ENCODE results near the gene PPP1R14B. TPM values are rescaled to one million over a fixed set of nuclear protein-coding genes. Genes with fewer than 3 reads are reported as not detected.

PPP1R14B gene
- total RNA-seq, 1 donor from 2014 or later: 187 TPM

- no peak for TF ChIP-seq CTCF (conservative IDR thresholded peaks at IDR 0.05)
- Mint-ChIP-seq H3K4me3 (peak within 1 kb of the TSS; percentile 91), H3K27ac (peak within 1 kb of the TSS; percentile 83), H3K9me3 (no peaks in the 10 kb centered on the region), H3K4me1 (ENCODE audit: unreplicated experiment) (peaks cover 11% of the 10 kb centered on the region), H3K36me3 (no peaks in the 10 kb centered on the region), H3K27me3 (no peaks in the 10 kb centered on the region)
- DNase-seq (ENCODE audit: extremely low spot score, unreplicated experiment): peak; percentile 91
These were observed 16.4 kb downstream of the PPP1R14B start, which contains the start of gene DNAJC4 for GRCh38 chr11:64230171-64230984. TSS of gene DNAJC4 (plus strand) at chr11:64230548. CDS start at chr11:64230855, 307 bp downstream.

- Mint-ChIP-seq H3K4me1 (ENCODE audit: unreplicated experiment) (peaks cover 12% of the 10 kb centered on the region), H3K4me3 (peak overlapping the region; percentile 91), H3K9me3 (no peaks in the 10 kb centered on the region), H3K27me3 (no peaks in the 10 kb centered on the region), H3K27ac (peak overlapping the region; percentile 83), H3K36me3 (no peaks in the 10 kb centered on the region)
- TF ChIP-seq CTCF (conservative IDR thresholded peaks at IDR 0.05): no peak
- DNase-seq (ENCODE audit: extremely low spot score, unreplicated experiment): no peak
These were observed 17.0 kb downstream of the PPP1R14B start for GRCh38 chr11:64229744-64230170.

- no peak for TF ChIP-seq CTCF (conservative IDR thresholded peaks at IDR 0.05)
- Mint-ChIP-seq H3K27me3 (no peaks in the 10 kb centered on the region), H3K9me3 (no peaks in the 10 kb centered on the region), H3K4me3 (peak overlapping the region; percentile 91), H3K27ac (peak overlapping the region; percentile 83), H3K4me1 (ENCODE audit: unreplicated experiment) (peaks cover 12% of the 10 kb centered on the region), H3K36me3 (no peaks in the 10 kb centered on the region)
- no peak for DNase-seq (ENCODE audit: extremely low spot score, unreplicated experiment)
These were observed 17.5 kb downstream of the PPP1R14B start for GRCh38 chr11:64229090-64229743.

- no peak for DNase-seq (ENCODE audit: extremely low spot score, unreplicated experiment)
- Mint-ChIP-seq H3K27ac (peak overlapping the region; percentile 58), H3K4me3 (peak overlapping the region; percentile 90), H3K9me3 (no peaks in the 10 kb centered on the region), H3K36me3 (no peaks in the 10 kb centered on the region), H3K4me1 (ENCODE audit: unreplicated experiment) (peaks cover 7% of the 10 kb centered on the region), H3K27me3 (no peaks in the 10 kb centered on the region)
- no peak for TF ChIP-seq CTCF (conservative IDR thresholded peaks at IDR 0.05)
These were observed 19.3 kb downstream of the PPP1R14B start for GRCh38 chr11:64227405-64227956.

GRCh38 chr11:64226507-64227051, 20.2 kb downstream of the PPP1R14B start:
- Mint-ChIP-seq H3K4me3 (peak overlapping the region; percentile 90), H3K27ac (no peak overlapping the region), H3K9me3 (no peaks in the 10 kb centered on the region), H3K4me1 (ENCODE audit: unreplicated experiment) (peaks cover 7% of the 10 kb centered on the region), H3K27me3 (no peaks in the 10 kb centered on the region), H3K36me3 (no peaks in the 10 kb centered on the region)
- no peak for TF ChIP-seq CTCF (conservative IDR thresholded peaks at IDR 0.05)
- DNase-seq (ENCODE audit: extremely low spot score, unreplicated experiment): no peak
